ENCODE measurements around the gene FUCA2. TPM values are rescaled to one million over a fixed set of nuclear protein-coding genes. Genes with fewer than 3 reads are reported as not detected.
A peak's percentile ranks its signal among the peaks of the same experiment; 100 is the strongest.
"Not testable (repeated sequence)": the region's sequence is repeated elsewhere in the genome, so short reads cannot be mapped to it uniquely, and the experiment has no call there.

Gene FUCA2
- total RNA-seq, 2 donors from 2014 or later: 12.1 to 17.6 TPM

- no peak for DNase-seq (ENCODE audit: low spot score in 2 of 2)
- Mint-ChIP-seq H3K27ac (no peak overlapping the region), H3K9me3 (no peaks in the 10 kb centered on the region), H3K36me3 (peaks cover 6 to 21% of the 10 kb centered on the region in 2 donors)
- ATAC-seq: no peak
Measured at GRCh38 chr6:143515061-143515760, 3.7 kb upstream of the FUCA2 start.

GRCh38 chr6:143513410-143513809 lies 1.9 kb upstream of the FUCA2 start:
- no peaks in the 10 kb centered on the region for H3K9me3 Mint-ChIP-seq
- ATAC-seq (no peak), DNase-seq (ENCODE audit: low spot score in 2 of 2) (peak in 1 of 2 donors; percentile 46)
- H3K36me3 Mint-ChIP-seq: peaks cover 6 to 21% of the 10 kb centered on the region in 2 donors
- no peak overlapping the region for H3K27ac Mint-ChIP-seq

DNA sequence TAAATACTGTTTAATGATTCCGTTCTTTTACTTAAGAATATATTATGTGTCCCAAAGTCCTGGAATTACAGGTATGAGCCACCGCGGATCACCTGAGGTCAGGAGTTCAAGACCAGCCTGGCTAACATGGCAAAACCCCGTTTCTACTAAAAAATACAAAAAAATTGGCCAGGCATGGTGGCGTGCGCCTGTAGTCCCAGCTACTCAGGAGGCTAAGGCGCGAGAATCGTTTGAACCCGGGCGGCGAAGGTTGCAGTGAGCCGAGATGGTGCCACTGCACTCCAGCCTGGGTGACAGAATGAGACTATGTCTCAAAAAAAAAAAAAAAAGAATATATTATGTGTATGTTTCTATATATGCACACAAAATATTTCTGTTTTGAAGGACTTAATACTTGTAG lies 1.2 kb downstream of the FUCA2 start:
- not testable (repeated sequence) for H3K9me3 Mint-ChIP-seq; DNase-seq (ENCODE audit: low spot score in 2 of 2); ATAC-seq
- Mint-ChIP-seq H3K27ac (peak overlapping the region; percentile 53 to 98), H3K36me3 (peaks cover 13 to 25% of the 10 kb centered on the region in 2 donors)

- no peak for DNase-seq (ENCODE audit: low spot score in 2 of 2)
- Mint-ChIP-seq H3K27ac (no peak overlapping the region), H3K36me3 (peaks cover 13 to 18% of the 10 kb centered on the region in 2 donors), H3K9me3 (no peaks in the 10 kb centered on the region)
- ATAC-seq: no peak
Measured at GRCh38 chr6:143507358-143508145, 4.0 kb downstream of the FUCA2 start.

DNA sequence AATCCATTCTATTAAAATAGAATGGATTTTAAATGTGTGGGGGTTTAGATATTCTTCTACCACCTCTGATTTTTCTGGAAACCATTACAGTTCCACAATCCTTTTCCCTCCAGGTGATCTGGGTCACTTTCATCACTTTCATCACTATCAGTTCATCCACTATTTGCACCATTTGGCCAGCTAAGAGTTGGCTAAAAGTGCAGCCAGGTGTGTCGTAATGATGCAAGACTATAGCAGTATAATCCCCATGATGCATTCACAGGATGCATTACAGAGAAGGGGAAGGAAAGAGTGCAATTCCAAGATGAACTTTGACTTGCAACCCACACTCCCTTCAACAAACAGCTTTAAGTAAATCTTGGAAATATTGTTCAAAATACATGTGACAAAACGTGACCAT lies 4.9 kb downstream of the FUCA2 start:
- ATAC-seq (no peak), DNase-seq (ENCODE audit: low spot score in 2 of 2) (no peak)
- peaks cover 13% of the 10 kb centered on the region in 2 donors for H3K36me3 Mint-ChIP-seq
- no peaks in the 10 kb centered on the region for H3K9me3 Mint-ChIP-seq
- peak overlapping the region in 1 of 2 donors; percentile 27 for H3K27ac Mint-ChIP-seq

DNA sequence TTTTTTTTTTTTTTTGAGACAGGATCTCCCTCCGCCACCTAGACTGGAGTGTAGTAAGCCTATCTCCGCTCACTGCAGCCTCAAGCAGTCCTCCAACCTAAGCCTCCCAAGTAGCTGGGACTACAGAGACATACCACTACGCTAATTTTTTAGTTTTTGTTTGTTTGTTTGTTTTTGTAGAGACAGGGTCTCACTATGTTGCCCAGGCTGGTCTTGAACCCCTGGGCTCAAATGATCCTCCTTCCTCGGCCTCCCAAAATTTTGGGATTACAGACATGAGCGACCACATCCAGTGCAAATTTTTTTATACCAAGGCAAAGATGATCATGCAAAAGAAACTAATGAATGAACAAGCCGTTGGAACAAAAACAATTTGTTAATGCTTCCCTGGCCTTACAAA lies 5.3 kb downstream of the FUCA2 start:
- ATAC-seq (no peak), DNase-seq (ENCODE audit: low spot score in 2 of 2) (no peak)
- Mint-ChIP-seq H3K9me3 (no peaks in the 10 kb centered on the region), H3K36me3 (peaks cover 10% of the 10 kb centered on the region in 2 donors), H3K27ac (peak overlapping the region; percentile 24 to 27)

DNA sequence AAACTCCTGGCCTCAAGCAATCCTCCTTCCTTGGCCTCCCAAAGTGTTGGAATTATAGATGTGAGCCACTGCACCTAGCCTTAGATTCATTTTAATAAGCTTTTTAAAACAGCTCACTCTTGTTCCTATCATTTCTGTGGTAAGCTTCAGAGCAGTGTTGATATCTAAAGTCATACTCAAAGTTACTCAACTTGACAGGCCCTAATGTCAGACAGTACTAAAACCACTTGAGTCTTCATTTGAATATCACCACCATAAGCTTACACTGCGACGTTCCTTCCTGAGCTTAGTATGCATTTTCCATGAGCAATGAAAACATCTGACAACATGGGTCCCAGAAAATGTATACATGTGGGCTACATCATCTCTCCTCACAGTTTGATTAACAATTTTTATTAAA lies 6.0 kb downstream of the FUCA2 start:
- peak overlapping the region; percentile 15 to 27 for H3K27ac Mint-ChIP-seq
- H3K36me3 Mint-ChIP-seq: peaks cover 4 to 6% of the 10 kb centered on the region in 2 donors
- DNase-seq (ENCODE audit: low spot score in 2 of 2) (no peak), ATAC-seq (peak; percentile 50 to 53)
- no peaks in the 10 kb centered on the region for H3K9me3 Mint-ChIP-seq

GRCh38 chr6:143505111-143505510 lies 6.4 kb downstream of the FUCA2 start:
- ATAC-seq (peak; percentile 33 to 41), DNase-seq (ENCODE audit: low spot score in 2 of 2) (no peak)
- Mint-ChIP-seq H3K27ac (peak overlapping the region; percentile 15 to 27), H3K36me3 (peaks cover 4 to 6% of the 10 kb centered on the region in 2 donors), H3K9me3 (no peaks in the 10 kb centered on the region)

DNA sequence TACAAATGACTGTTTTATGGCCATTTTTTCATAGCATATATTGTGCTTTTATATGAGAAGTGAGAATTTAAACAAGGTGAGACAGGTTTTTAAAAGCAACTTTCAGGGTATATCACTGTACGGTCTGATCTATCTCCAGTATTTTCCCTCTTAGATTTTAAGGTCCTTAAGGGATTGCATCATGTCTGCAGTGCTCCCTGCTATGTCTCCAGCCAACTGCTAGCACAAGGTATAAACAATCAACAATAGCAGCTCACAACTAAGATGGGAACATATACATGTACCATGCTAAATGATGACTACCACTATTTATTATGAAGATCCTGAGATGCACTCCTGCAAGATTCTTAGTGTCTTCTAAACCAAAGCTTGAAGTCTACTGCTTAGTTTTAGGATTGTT lies 7.2 kb downstream of the FUCA2 start:
- Mint-ChIP-seq H3K27ac (no peak overlapping the region), H3K9me3 (no peaks in the 10 kb centered on the region), H3K36me3 (peaks cover 4 to 6% of the 10 kb centered on the region in 2 donors)
- DNase-seq (ENCODE audit: low spot score in 2 of 2) (no peak), ATAC-seq (no peak)

GRCh38 chr6:143501851-143502250 lies 9.7 kb downstream of the FUCA2 start:
- ATAC-seq: no peak

GRCh38 chr6:143498428-143498827 lies 13.1 kb downstream of the FUCA2 start:
- Mint-ChIP-seq H3K9me3 (peaks cover 0 to 7% of the 10 kb centered on the region in 2 donors), H3K36me3 (peaks cover 5 to 19% of the 10 kb centered on the region in 2 donors), H3K27ac (no peak overlapping the region)
- DNase-seq (ENCODE audit: low spot score in 2 of 2) (no peak), ATAC-seq (no peak)

More at GRCh38 chr6:143501851-143502250, 9.7 kb downstream of the FUCA2 start:
- peaks cover 0 to 7% of the 10 kb centered on the region in 2 donors for H3K9me3 Mint-ChIP-seq
- no peak for DNase-seq (ENCODE audit: low spot score in 2 of 2)
- H3K36me3 Mint-ChIP-seq: peaks cover 5 to 25% of the 10 kb centered on the region in 2 donors
- H3K27ac Mint-ChIP-seq: no peak overlapping the region

- ATAC-seq: no peak
- Mint-ChIP-seq H3K9me3 (peaks cover 0 to 7% of the 10 kb centered on the region in 2 donors), H3K27ac (no peak overlapping the region), H3K36me3 (peaks cover 5 to 19% of the 10 kb centered on the region in 2 donors)
- no peak for DNase-seq (ENCODE audit: low spot score in 2 of 2)
Measured at GRCh38 chr6:143496974-143497373, 14.5 kb downstream of the FUCA2 start.

DNA sequence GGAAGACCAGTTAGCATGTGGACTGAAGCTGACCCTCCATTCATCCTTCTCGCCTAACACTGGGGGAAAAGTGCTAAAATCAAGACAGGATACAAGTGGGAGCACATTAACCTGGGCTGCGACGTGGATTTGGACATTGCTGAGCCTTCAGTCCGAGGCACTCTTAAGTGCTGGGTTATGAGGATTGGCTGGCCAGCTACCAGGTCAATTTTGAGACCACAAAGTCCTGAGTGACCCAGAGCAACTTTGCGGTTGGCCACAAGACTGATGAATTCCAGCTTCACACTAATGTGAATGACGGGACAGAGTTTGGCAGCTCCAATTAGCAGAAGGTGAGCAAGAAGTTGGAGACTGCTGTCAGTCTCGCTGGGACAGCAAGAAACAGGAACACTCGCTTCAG lies 20.7 kb downstream of the FUCA2 start:
- ATAC-seq (no peak), DNase-seq (ENCODE audit: low spot score in 2 of 2) (no peak)
- Mint-ChIP-seq H3K36me3 (no peaks in the 10 kb centered on the region), H3K27ac (no peak overlapping the region), H3K9me3 (no peaks in the 10 kb centered on the region)

DNA sequence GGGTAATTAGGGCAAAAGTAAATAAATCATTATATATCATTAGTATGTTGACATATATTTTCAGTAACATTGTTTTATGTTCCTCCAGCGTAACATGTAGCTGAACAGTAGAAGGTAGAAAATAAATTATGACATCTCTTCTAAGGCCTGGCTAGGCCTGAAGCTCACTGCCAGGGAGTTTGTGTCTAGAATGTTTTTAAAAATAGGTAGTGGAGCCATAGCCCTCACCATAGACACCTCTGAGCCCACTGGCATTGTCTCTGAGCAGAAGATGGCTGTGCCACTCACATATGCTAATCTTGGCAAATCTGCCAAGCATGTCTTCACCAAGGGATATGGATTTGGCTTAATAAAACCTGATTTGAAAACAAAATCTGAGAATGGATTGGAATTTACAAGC lies 21.3 kb downstream of the FUCA2 start:
- no peak for DNase-seq (ENCODE audit: low spot score in 2 of 2)
- Mint-ChIP-seq H3K9me3 (no peaks in the 10 kb centered on the region), H3K27ac (no peak overlapping the region), H3K36me3 (no peaks in the 10 kb centered on the region)
- no peak for ATAC-seq

DNA sequence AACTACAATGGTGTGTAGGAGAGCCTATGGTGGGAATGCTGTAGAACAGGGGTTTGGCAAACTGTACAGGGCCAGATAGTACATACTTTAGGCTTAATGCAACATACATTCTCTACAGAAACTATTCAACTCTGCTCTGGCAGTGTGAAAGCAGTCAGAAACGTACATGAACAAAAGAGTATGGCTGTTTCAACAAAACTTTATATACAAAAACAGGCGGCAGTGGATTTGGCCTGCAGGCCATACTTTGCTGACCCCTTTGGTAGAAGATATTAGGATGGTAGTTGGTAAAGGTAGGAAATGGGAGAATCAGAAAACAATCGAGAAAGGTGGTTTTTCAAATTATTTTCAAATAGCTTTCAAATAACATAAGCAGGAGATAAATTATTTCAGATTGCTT lies 24.8 kb downstream of the FUCA2 start:
- no peaks in the 10 kb centered on the region for H3K9me3 Mint-ChIP-seq
- no peak for ATAC-seq
- no peak for DNase-seq (ENCODE audit: low spot score in 2 of 2)
- H3K36me3 Mint-ChIP-seq: no peaks in the 10 kb centered on the region
- no peak overlapping the region for H3K27ac Mint-ChIP-seq

- H3K27ac Mint-ChIP-seq: no peak overlapping the region
- H3K9me3 Mint-ChIP-seq: no peaks in the 10 kb centered on the region
- H3K36me3 Mint-ChIP-seq: no peaks in the 10 kb centered on the region
- ATAC-seq: no peak
- DNase-seq (ENCODE audit: low spot score in 2 of 2): no peak
Measured at GRCh38 chr6:143485967-143486366, 25.6 kb downstream of the FUCA2 start.

- H3K27ac Mint-ChIP-seq: no peak overlapping the region
- no peaks in the 10 kb centered on the region for H3K36me3 Mint-ChIP-seq
- H3K9me3 Mint-ChIP-seq: no peaks in the 10 kb centered on the region
- ATAC-seq (peak in 1 of 2 donors; percentile 24), DNase-seq (ENCODE audit: low spot score in 2 of 2) (no peak)
Measured at GRCh38 chr6:143482593-143482992, 28.9 kb downstream of the FUCA2 start.
